ENCODE data around the gene FAAP20. TPM values are rescaled to one million over a fixed set of nuclear protein-coding genes. Genes with fewer than 3 reads are reported as not detected.

Gene FAAP20
- total RNA-seq, 1 experiment from 2014 or later: 36.3 TPM

- BruUV-seq (replicated peaks): no TSS peak
- Mint-ChIP-seq H3K27me3 (ENCODE audit: unreplicated experiment) (no peaks in the 10 kb centered on the region), H3K27ac (ENCODE audit: unreplicated experiment) (no peak overlapping the region), H3K9me3 (ENCODE audit: low read depth, unreplicated experiment) (no peaks in the 10 kb centered on the region), H3K4me3 (ENCODE audit: low read depth, unreplicated experiment) (no peak overlapping the region), H3K36me3 (ENCODE audit: insufficient read depth, unreplicated experiment) (peaks cover 23% of the 10 kb centered on the region), H3K4me1 (ENCODE audit: low read depth, unreplicated experiment) (no peaks in the 10 kb centered on the region)
- TF ChIP-seq CTCF (IDR thresholded peaks at IDR 0.05; ENCODE audit: unreplicated experiment): no peak
- intact Hi-C loops (cut with micrococcal nuclease; ENCODE audit: unreplicated experiment): no loop called here
- DNase-seq: no peak
- CTCF ChIA-PET: interaction anchor here (0.8 kb wide), 1 partner anchor 35 kb away, joined by 7 read pairs; no protein-coding TSS in a partner anchor
Observed at GRCh38 chr1:2175055-2175414, 19.5 kb downstream of the FAAP20 start.

- peak; percentile 50 for DNase-seq
- Mint-ChIP-seq H3K9me3 (ENCODE audit: low read depth, unreplicated experiment) (no peaks in the 10 kb centered on the region), H3K36me3 (ENCODE audit: insufficient read depth, unreplicated experiment) (peaks cover 24% of the 10 kb centered on the region), H3K4me1 (ENCODE audit: low read depth, unreplicated experiment) (no peaks in the 10 kb centered on the region), H3K27ac (ENCODE audit: unreplicated experiment) (no peak overlapping the region), H3K27me3 (ENCODE audit: unreplicated experiment) (no peaks in the 10 kb centered on the region), H3K4me3 (ENCODE audit: low read depth, unreplicated experiment) (no peak overlapping the region)
- intact Hi-C loops (cut with micrococcal nuclease; ENCODE audit: unreplicated experiment): no loop called here
- peak; percentile 73 for TF ChIP-seq CTCF (IDR thresholded peaks at IDR 0.05; ENCODE audit: unreplicated experiment)
- CTCF ChIA-PET: interaction anchor here (0.5 to 1.0 kb wide), 5 partner anchors 10 to 130 kb away, joined by 3 to 7 read pairs (median 3); no protein-coding TSS in a partner anchor
- no TSS peak for BruUV-seq (replicated peaks)
Observed at GRCh38 chr1:2174348-2175054, 20.1 kb downstream of the FAAP20 start.

DNA sequence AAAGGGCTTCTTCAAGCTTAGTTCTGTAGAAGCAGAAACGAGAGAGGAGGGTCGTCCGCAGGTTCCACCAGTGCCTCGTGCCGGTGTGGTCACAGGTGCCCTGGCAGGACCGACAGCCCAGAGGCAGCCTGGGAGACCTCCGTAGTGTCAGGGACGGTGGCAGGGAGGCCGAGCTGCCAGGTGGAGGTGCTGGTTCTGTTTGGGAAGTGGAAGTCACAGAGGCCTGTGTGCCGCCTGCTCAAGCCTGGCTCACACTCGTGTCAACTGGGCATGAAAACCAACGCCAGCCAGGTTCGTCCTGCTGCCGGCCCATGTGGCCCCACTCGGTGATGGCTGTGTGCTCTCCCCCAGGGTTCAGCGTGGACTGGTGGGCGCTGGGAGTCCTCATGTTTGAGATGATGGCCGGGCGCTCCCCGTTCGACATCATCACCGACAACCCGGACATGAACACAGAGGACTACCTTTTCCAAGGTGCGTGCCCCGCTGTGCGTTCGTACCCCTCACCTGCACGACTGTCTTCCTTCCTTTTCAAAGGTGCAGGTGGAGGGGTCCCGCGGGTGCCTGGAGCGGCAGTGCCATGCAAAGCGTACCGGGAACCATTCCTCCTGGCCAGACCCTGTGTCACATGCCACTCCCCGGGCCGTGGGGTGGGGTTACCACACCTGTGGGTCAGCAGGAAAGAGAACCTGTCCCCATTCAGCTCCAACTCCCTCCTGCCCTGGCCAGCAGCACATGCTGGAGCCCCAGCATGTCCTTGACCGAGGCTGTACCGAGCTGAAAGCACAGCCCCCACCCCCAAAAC lies 20.8 kb downstream of the FAAP20 start:
- no peak for TF ChIP-seq CTCF (IDR thresholded peaks at IDR 0.05; ENCODE audit: unreplicated experiment)
- CTCF ChIA-PET: interaction anchor here (0.5 to 1.0 kb wide), 5 partner anchors 10 to 129 kb away, joined by 3 to 7 read pairs (median 3); no protein-coding TSS in a partner anchor
- Mint-ChIP-seq H3K27ac (ENCODE audit: unreplicated experiment) (no peak overlapping the region), H3K27me3 (ENCODE audit: unreplicated experiment) (no peaks in the 10 kb centered on the region), H3K4me3 (ENCODE audit: low read depth, unreplicated experiment) (no peak overlapping the region), H3K4me1 (ENCODE audit: low read depth, unreplicated experiment) (no peaks in the 10 kb centered on the region), H3K9me3 (ENCODE audit: low read depth, unreplicated experiment) (no peaks in the 10 kb centered on the region), H3K36me3 (ENCODE audit: insufficient read depth, unreplicated experiment) (peaks cover 24% of the 10 kb centered on the region)
- BruUV-seq (replicated peaks): no TSS peak
- DNase-seq: no peak
- intact Hi-C loops (cut with micrococcal nuclease; ENCODE audit: unreplicated experiment): no loop called here

- no peak for TF ChIP-seq CTCF (IDR thresholded peaks at IDR 0.05; ENCODE audit: unreplicated experiment)
- Mint-ChIP-seq H3K4me1 (ENCODE audit: low read depth, unreplicated experiment) (no peaks in the 10 kb centered on the region), H3K27me3 (ENCODE audit: unreplicated experiment) (no peaks in the 10 kb centered on the region), H3K9me3 (ENCODE audit: low read depth, unreplicated experiment) (no peaks in the 10 kb centered on the region), H3K4me3 (ENCODE audit: low read depth, unreplicated experiment) (no peak overlapping the region), H3K27ac (ENCODE audit: unreplicated experiment) (no peak overlapping the region), H3K36me3 (ENCODE audit: insufficient read depth, unreplicated experiment) (peaks cover 24% of the 10 kb centered on the region)
- no TSS peak for BruUV-seq (replicated peaks)
- CTCF ChIA-PET: no interaction called here
- no peak for DNase-seq
- intact Hi-C loops (cut with micrococcal nuclease; ENCODE audit: unreplicated experiment): no loop called here
Observed at GRCh38 chr1:2172551-2173146, 21.9 kb downstream of the FAAP20 start.

Measured in Calu3 (cell line).